Stimulated activated CD8-positive, alpha-beta memory T cell treated with anti-CD3 and anti-CD28 coated beads, Interleukin-4, amount 100 ng/mL, for 48 hours (primary cell): ENCODE data around the gene BSPH1.
A peak's percentile ranks its signal among the peaks of the same experiment; 100 is the strongest.
"Not testable (repeated sequence)": the region's sequence is repeated elsewhere in the genome, so short reads cannot be mapped to it uniquely, and the experiment has no call there.

Source experiments
- DNase-seq: peaks from one replicate; pipeline ENCODE4 v3.0.0-alpha.2; 2020

Gene BSPH1, protein sequence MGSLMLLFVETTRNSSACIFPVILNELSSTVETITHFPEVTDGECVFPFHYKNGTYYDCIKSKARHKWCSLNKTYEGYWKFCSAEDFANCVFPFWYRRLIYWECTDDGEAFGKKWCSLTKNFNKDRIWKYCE

GRCh38 chr19:47992070-47992469, at the start of gene BSPH1:
Gene BSPH1 (minus strand): TSS chr19:47992170. CDS start chr19:47992081, 89 bp downstream.
- no peak for DNase-seq

GRCh38 chr19:48036765-48037164, 44.8 kb upstream of the BSPH1 start:
- DNase-seq, result no peak

DNA sequence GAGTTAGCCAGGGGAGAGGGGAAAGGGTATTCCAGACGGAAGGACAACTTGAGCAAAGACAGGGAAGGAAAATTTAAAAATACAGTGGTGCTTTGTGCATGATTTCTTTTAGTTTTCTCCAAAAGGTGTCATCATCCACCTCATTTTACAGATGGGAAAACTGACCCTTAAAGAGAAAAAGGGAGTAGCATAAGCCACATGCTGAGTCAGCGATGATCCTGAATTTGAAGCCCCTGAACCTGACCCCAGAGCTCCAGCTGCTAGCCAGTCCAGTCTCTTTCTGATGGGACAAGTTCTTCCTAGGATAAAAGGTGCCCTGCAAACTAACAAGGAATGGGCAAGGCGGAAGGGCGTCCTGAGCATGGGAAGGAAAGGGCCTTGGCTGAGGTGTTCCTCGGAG, 41.6 kb upstream of the BSPH1 start:
- no peak for DNase-seq

DNA sequence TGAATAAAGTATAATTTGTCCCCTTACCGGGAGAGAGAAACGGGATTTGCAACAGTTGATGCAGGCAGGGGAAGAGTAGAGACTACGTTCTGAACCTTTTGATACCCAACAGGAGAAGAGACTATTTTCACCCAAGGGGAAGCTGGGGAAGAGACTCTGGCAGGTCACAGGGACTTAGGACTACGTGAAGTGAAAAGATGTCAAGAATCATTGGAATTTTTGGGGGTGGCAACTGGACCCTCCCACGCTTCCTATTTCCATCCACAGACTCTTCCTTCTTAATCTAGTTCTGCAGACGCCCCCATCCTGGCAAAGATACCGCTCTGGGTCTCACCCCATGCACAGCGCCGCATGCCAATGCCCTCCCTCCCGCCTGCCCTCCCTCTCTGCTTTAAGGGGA, 38.1 kb upstream of the BSPH1 start:
- DNase-seq, result no peak

- no peak for DNase-seq
Observed at GRCh38 chr19:48029431-48029830, 37.5 kb upstream of the BSPH1 start.

DNA sequence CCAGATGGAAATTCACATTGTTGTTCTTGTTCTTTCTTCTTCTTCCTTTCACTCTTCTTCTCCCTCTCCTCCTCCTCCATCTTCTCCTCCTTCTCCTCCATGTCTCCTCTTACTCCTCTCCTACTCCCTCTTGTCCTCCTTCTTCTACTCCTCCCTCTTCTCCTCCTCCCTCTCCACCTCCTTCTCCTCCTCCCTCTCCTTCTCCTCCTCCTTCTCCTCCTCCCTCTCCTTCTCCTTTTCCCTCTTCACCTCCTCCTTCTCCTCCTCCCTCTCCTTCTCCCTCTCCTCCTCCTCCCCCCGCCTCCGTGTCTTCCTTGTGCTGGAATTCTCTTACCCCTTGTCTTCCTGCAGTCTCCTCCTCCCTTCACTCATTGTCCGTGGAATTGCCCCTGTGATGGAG, 33.5 kb upstream of the BSPH1 start:
- DNase-seq, result no peak

- DNase-seq, result no peak
Observed at GRCh38 chr19:48023518-48023917, 31.5 kb upstream of the BSPH1 start.

DNA sequence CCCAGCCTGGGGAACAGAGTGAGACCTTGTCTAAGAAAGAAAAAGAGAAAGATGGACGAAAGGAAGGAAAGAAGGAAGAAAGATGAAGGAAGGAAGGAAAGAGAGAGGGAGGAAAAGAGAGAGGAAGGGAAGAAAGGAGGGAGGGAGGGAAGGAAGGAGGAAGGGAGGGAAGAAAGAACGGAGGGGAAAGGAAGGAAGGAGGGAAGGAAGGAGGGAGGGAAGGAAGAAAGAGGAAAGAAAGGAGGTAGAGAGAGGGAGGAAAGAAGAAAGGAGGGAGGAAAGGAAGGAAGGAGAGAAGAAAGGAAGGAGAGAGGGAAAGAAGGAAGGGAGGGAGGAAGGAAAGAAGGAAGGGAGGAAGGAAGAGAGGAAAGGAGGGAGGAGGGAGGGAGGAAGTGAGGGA, 31.0 kb upstream of the BSPH1 start:
- no peak for DNase-seq

DNA sequence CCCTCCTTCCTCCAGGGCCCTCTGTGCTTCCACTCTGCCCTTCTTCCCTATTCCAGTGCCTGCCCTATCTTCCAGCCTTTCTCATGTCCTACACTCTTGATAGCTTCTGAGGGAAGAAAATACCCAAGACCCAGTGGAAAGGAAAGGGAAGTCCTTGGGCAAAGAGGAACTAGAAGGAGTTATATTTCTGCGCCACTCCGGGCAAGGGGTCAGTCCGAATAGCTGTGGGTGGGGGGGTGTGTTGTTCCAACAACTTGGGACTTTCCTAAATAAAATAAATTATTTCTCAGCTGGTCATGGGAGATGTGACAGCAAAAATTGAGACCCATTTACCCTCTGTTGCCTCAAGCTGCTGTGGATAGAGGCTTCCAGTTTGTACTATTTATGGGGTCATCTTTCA, 28.7 kb upstream of the BSPH1 start:
- DNase-seq, result no peak

GRCh38 chr19:48010932-48011758, 19.2 kb upstream of the BSPH1 start:
- no peak for DNase-seq

DNA sequence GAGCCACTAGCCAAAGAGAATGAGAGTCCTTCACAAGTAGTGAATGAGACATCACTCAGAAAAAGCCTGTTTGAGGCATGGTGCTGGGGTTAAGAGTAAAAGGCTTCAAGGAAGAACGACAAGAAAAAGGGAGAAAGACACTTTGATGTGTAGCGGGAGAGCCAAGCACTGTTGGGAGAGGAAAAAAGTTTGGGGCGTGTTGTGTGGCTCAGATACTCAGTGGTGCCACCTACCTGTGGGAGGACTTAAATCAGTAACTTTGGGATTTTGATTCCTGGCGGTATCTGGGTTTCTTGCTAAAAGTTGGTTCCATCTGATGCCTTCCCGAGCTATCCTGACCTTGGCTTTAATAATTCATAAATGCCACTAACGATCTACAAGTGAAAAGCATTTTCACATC, 14.8 kb upstream of the BSPH1 start:
- peak; percentile 31 for DNase-seq

GRCh38 chr19:48004236-48004635, 12.3 kb upstream of the BSPH1 start:
- no peak for DNase-seq

- DNase-seq, result no peak
Observed at GRCh38 chr19:48000846-48001245, 8.9 kb upstream of the BSPH1 start.

GRCh38 chr19:47998800-47999199, 6.8 kb upstream of the BSPH1 start:
- no peak for DNase-seq

DNA sequence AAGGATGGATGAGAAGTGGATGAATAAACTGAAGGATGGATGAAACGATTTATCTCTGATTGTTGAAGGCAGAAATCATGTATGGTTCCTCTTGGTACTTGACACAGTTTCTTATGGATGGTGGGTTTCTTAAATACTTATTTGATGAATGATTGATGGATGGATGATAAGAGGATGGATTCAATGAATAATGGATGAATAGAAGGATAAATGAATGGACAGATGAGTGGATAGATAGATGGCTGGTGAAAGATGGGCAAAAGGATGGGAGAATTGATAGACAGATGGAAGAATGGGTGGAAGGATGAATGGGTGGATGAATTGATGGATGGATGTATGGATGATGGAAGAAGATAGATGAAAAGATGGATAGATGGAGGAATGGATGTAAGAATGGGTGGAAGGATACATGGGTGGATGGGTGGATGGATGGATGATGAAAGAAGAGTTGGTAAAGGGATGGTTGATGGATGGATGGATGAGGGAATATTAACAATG, 4.3 kb upstream of the BSPH1 start:
- no peak for DNase-seq

DNA sequence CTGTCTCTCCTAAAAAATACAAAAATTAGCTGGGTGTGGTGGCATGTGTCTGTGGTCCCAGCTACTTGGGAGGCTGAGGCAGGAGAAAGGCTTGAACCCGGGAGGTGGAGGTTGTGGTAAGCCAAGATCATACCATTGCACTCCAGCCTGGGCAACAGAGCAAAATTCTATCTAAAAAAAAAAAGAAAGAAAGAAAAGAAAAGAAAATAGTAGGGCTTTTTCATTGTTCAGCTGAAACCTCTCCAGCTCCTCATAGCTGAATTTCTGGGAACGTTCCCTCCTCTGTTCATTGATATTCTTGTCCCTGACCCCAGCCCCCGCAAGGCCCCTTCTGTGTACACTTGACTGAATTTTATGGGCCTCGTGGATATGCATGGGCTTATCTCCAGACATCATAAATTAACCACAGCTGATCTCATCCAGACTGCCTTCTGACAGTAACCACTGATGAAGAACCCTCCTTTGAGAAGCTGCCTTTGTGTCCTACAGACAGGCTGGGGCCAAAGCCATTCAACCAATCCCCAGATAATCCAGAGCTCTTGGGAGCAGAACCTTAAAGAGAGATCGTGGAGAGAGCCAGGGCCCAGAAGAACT, 2.3 kb upstream of the BSPH1 start, which contains the start of gene ELSPBP1:
Gene ELSPBP1, plus strand, starts transcription at position 424 of the 594 bp plus-strand sequence. CDS start 14,036 bp downstream, outside the sequence.
- DNase-seq, result no peak

- no peak for DNase-seq
Observed at GRCh38 chr19:47991191-47991808, 670 bp downstream of the BSPH1 start.

GRCh38 chr19:47973529-47973928, 18.4 kb downstream of the BSPH1 start:
- no peak for DNase-seq

DNA sequence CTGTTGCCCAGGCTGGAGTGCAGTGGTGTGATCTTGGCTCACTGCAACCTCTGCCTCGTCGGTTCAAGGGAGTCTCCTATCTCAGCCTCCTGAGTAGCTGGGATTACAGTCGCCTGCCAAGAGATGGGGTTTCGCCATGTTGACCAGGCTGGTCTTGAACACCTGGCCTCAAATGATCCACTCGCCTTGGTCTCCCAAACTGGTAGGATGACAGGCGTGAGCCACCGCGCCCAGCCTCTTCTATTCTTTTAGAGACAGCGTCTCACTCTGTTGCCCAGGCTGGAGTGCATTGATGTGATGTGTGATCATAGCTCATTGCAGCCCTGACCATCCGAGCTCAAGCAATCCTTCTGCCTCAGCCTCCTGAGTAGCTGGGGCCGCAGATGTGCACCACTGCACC, 36.0 kb downstream of the BSPH1 start:
- peak; percentile 37 for DNase-seq

GRCh38 chr19:47952132-47952531, 39.8 kb downstream of the BSPH1 start:
- not testable (repeated sequence) for DNase-seq

GRCh38 chr19:47949852-47950521, 42.0 kb downstream of the BSPH1 start:
- peak; percentile 44 for DNase-seq

- DNase-seq, result not testable (repeated sequence)
Observed at GRCh38 chr19:47928581-47928980, 63.4 kb downstream of the BSPH1 start.

DNA sequence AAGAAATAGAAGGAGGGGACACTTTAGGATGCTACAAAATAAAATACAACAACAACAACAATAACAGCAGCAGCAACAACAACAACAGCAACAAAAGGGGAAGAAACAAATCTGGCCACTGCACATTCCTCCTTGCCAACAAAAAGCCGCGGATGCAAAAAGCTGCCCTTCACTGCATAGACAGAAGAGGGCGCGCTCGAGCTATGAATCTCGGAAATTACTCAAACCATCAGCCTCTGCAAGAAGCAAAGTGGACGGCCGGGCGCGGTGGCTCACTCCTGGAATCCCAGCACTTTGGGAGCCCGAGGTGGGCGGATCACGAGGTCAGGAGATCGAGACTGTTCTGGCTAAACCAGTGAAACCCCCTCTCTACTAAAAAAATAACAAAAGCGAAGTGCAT, 71.9 kb downstream of the BSPH1 start:
- not testable (repeated sequence) for DNase-seq
